Thyroid gland (tissue), 4 donors: Measurements from ENCODE around the gene SUSD3.

Experiments
- POLR2A ChIP-seq, 2 donors: fragments of 450-650 bp; IDR thresholded peaks; one replicate each; pipeline ENCODE4 v1.6.1; 2017; ENCODE audit warnings: antibody characterized with exemption in 2 of 2, mild to moderate bottlenecking in 2 of 2, moderate library complexity in 1 of 2
- TF ChIP-seq, protein P1 (sequence below), 6 experiments: fragments of 200-600 bp in 3 of 6; fragments of 450-650 bp in 3 of 6; sonication (generic) in 3 of 6; IDR thresholded peaks; one replicate each; pipeline ENCODE4 v1.5.1; 2016 to 2019; ENCODE audit warnings: antibody characterized with exemption in 6 of 6, mild to moderate bottlenecking in 2 of 6, inconsistent platforms in 1 of 6, moderate library complexity in 1 of 6

DNA sequence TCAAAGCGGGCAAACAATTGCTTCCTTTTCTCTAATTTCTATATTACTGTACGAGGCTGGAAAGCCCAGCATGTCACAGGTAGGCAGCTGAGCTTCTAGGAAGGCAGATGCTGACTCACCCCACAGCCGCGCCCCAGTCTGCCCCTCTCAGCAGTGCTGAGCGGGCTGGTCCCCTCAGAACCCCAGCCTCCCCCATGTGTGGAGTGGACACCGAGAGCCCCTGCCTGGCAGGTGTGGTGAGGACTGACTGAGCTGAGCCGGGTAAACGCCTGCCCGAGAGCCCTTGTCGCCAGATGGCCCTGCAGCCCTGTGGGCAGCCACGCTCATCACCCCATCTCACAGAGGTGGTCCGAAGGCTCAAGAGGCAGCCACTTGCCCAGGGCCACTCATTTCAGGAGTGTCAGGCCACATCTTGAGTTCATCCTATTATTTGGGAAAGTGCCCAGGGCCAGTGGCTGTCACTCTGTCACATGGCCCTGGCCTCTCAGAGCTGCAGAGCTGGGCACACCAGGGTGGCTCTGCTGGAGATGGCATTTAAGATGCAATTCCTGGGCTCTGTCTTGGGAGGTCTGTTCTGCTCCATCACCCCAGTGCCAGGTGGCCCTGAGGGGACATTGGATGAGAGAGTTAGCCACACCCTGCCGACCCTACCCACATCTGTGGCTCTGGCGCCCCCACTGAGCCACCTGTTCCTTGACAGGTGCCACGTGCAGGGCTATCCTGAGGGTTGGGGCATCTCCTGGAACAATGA, 50.0 kb downstream of the SUSD3 start:
- TF ChIP-seq, protein P1, sequence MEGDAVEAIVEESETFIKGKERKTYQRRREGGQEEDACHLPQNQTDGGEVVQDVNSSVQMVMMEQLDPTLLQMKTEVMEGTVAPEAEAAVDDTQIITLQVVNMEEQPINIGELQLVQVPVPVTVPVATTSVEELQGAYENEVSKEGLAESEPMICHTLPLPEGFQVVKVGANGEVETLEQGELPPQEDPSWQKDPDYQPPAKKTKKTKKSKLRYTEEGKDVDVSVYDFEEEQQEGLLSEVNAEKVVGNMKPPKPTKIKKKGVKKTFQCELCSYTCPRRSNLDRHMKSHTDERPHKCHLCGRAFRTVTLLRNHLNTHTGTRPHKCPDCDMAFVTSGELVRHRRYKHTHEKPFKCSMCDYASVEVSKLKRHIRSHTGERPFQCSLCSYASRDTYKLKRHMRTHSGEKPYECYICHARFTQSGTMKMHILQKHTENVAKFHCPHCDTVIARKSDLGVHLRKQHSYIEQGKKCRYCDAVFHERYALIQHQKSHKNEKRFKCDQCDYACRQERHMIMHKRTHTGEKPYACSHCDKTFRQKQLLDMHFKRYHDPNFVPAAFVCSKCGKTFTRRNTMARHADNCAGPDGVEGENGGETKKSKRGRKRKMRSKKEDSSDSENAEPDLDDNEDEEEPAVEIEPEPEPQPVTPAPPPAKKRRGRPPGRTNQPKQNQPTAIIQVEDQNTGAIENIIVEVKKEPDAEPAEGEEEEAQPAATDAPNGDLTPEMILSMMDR (IDR thresholded peaks at IDR 0.05) = no peak
- no peak for TF ChIP-seq POLR2A (IDR thresholded peaks at IDR 0.05)
